HG03571 (cell line): ENCODE measurements around the gene CD276.
"Not testable (repeated sequence)": the region's sequence is repeated elsewhere in the genome, so short reads cannot be mapped to it uniquely, and the experiment has no call there.

Experiments
- ATAC-seq: cut with Tn5 transposase; IDR thresholded peaks from one replicate; pipeline ENCODE4 v1.9.1; 2021; ENCODE audit not compliant: unreplicated experiment

The CD276 gene

GRCh38 chr15:73709686-73710085, 25.5 kb downstream of the CD276 start:
- ATAC-seq = no peak

GRCh38 chr15:73710321-73710720, 26.1 kb downstream of the CD276 start:
- no peak for ATAC-seq

DNA sequence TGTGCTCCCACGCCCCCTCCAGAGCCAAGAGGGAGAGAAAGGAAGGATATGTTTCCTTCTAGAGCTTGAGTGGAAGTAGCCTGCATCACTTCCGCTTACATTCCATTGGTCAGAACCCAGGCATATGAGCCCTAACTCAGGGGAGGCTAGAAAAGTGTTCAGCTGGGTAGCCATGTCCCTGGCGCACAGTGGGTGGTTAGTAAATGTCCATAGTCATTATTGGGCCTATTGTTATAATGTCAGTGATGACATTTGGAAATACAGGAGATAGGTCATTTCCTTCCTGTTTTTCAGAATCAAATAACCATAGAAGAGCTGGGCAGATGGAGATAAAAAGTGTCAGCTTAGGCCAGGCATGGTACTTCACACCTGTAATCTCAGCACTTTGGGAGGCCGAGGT, 27.3 kb downstream of the CD276 start:
- ATAC-seq = no peak

DNA sequence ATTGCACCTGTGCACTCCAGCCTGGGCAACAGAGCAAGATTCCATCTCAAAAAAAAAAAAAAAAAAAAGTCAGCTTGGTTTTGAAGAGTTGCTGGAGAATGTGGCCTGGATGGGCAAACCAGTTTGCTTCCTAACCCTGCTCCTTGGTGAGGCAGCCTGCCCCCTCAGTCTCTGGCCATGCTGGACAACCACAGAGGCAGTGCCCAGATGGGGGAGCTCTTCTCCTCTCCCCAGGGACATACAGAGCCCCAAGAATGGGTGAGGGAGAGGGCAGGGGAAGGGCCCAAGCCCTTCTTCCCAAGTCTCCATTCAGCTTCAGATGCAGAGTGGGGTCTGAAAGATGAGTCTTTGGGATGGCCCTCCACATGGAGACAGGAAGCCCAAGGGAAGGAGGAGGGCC, 27.9 kb downstream of the CD276 start:
- ATAC-seq = no peak

- no peak for ATAC-seq
Observed at GRCh38 chr15:73714695-73715301, 30.6 kb downstream of the CD276 start.

DNA sequence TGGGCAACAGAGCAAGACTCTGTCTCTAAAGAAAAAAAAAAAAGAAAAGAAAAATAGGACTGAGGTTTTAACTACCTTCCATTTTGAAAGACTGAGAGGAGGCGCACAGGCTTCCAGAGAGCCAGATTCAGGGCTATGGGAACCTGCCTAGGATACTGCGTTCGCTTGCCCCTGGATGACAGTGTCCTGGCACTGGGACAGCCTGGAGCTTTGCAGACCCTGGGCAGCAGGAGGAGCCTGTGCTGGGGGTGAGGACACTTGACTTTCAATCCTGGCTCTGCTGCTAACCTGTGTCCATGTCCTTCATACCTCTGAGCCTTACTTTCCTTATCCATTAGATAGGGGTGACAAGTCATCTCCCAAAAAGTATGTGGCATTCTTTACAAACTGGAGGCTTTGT, 31.2 kb downstream of the CD276 start:
- no peak for ATAC-seq

GRCh38 chr15:73716417-73716816, 32.2 kb downstream of the CD276 start:
- no peak for ATAC-seq

GRCh38 chr15:73717206-73717605, 33.0 kb downstream of the CD276 start:
- no peak for ATAC-seq

DNA sequence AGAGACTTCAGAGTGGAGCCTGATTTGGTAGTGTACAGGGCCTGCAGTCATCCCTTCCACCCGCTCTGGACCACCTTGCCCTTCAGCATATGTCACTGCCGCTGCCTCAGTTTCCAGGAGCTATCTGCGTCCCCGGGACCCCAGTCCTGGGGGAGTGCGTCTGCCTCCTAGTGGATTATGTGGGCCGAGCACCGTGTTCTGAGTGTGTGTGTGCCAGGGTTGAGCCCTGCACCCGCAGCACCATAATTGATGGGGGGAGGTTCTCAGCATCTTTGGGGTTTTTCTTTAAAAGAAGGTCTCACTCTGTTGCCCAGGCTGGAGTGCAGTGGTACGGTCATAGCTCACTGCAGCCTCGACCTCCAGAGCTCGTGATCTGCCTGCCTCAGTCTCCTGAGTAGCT, 33.6 kb downstream of the CD276 start:
- no peak for ATAC-seq

GRCh38 chr15:73718694-73719093, 34.5 kb downstream of the CD276 start:
- ATAC-seq = no peak

DNA sequence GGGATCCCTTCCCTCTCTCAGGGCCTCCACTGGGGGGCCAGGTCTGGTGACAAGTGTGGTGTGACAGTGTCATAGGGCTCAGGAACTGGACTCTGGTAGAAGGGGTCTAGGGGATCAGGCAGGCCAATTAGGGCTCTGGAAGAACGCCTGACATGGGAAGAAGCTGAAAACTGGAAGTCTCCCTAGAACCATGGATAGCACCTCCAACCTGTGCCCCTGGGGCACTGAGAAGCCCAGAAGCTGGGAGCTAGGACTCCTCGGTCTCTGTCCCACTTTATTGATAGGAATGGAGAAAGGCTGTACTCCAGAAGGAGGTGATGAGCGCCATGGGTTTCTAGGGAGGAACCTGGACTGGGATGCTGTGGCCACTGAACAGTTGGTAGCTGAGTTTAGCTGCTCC, 38.2 kb downstream of the CD276 start:
- ATAC-seq = no peak

- ATAC-seq = no peak
Observed at GRCh38 chr15:73723191-73723590, 39.0 kb downstream of the CD276 start.

GRCh38 chr15:73724212-73724611, 40.0 kb downstream of the CD276 start:
- ATAC-seq = no peak

GRCh38 chr15:73727330-73727976, 43.3 kb downstream of the CD276 start:
- ATAC-seq = no peak

- not testable (repeated sequence) for ATAC-seq
Observed at GRCh38 chr15:73732051-73732450, 47.9 kb downstream of the CD276 start.

- no peak for ATAC-seq
Observed at GRCh38 chr15:73732930-73733329, 48.7 kb downstream of the CD276 start.

- ATAC-seq = no peak
Observed at GRCh38 chr15:73737535-73737934, 53.4 kb downstream of the CD276 start.

DNA sequence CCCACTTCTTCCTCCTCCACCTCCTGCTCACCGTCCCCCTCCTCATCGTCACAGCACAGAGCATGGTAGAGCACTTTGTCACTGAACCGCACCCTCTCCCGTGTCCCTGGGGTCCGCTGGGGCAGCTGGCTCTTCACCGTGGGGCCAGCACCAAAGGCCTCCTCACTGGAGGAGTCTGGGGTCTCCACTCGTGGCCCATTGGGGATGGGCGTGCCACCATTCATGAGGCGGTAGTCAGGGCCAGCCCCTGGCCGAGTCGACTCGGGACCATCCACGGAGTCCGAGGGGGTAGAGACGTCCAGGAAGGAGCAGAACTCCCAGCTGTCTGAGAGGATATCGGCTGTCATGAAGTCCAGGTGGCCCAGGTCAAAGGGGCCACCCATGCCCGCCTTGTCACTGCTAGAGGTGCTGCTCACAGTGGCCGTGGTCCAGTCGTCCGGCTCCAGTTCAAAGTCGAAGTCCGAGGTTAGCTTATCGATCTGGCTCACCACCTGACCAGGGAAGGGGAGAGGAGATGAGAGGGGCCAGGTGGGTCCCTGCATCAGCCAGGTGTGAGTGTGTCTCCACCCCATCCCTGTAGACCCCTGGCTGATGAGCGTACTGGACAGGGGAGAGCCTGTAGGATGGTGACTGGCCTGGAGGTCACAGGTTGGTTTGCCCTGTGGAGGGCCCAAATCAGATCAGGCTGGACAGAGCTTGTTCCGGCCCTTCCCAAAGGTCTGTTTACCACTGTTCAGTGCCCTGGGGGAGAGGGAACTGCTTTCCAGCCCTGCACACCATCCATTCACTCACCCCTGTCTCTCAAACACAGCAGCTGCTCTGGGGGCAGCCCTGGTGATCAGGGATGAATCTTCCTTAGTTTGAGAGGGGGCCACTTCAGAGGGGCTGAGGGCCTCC, 56.2 kb downstream of the CD276 start:
- no peak for ATAC-seq

DNA sequence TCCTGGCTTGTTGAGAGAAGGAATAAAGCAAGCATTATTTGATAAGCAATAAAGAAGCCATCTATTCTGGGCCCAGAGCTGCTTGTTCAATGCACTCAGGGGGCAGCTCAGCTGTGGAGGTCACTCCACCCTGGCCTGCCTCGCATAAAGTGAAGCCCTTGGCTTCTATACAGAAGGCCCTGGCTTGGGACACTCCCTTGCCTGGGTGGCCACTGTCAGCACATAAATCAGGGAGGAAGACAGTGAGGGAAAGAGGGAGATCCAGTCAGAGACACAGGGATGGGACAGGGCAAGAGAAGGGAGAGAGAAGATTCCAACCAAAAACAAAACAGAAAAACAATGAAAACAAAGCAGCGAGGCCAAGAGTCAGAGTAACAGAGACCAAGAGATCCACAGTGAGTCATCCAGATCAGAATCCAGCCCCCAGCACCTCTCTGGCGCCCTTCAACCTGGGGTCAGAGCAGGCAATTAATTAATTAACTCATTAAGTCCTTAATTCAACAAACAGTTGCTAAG, 57.2 kb downstream of the CD276 start:
- ATAC-seq = no peak

DNA sequence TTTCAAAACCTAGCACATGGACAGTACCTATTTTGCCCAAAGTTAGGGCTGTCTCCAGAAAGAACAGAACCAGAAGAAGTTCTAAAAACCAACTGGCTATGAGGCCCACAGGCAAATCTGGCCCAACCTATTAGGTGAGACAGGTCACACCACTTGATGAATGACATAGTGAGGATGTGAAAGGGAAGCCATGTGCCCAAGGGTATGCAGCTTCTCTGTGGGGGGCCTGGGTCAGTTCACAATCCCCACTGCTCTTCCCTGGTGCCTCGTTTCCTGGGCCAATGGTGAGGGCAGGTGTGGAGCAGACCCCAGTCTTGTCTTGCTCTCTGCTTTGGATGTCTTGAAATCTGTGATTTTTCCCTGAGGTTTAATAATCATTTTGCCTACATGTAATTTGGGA, 60.1 kb downstream of the CD276 start:
- ATAC-seq = no peak

GRCh38 chr15:73745073-73745472, 60.9 kb downstream of the CD276 start:
- ATAC-seq = no peak

- ATAC-seq = no peak
Observed at GRCh38 chr15:73746261-73746660, 62.1 kb downstream of the CD276 start.
